Fibroblast of lung (primary cell): ENCODE measurements around the gene ASH1L. TPM values are rescaled to one million over a fixed set of nuclear protein-coding genes. Genes with fewer than 3 reads are reported as not detected.
"Not testable (repeated sequence)": the region's sequence is repeated elsewhere in the genome, so short reads cannot be mapped to it uniquely, and the experiment has no call there.

Experiments used
- DNase-seq, 2 donors: peaks; one replicate each; pipeline versions ENCODE4 v3.0.0 to v3.0.0-alpha.2; 2010; ENCODE audit warnings: low read depth in 2 of 2
- H2AFZ ChIP-seq: 2 replicates; pipeline ENCODE4 v1.5.1; 2012; ENCODE audit warnings: low read length, control low read depth, inconsistent platforms
- H3K27ac ChIP-seq: 2 replicates; pipeline ENCODE4 v1.5.1; 2011; ENCODE audit warnings: low read length, control low read depth; ENCODE audit not compliant: insufficient read depth
- H3K27me3 ChIP-seq: 2 replicates; pipeline ENCODE4 v1.5.1; 2011; ENCODE audit warnings: mild to moderate bottlenecking, low read length; ENCODE audit not compliant: control insufficient read depth, insufficient read depth
- H3K36me3 ChIP-seq: 2 replicates; pipeline ENCODE4 v1.5.1; 2011; ENCODE audit warnings: low read length; ENCODE audit not compliant: control insufficient read depth, insufficient read depth
- H3K4me1 ChIP-seq: 2 replicates; pipeline ENCODE4 v1.5.1; 2011; ENCODE audit warnings: low read length; ENCODE audit not compliant: control insufficient read depth, insufficient read depth; ENCODE audit errors: extremely low read depth
- H3K4me2 ChIP-seq: 2 replicates; pipeline ENCODE4 v1.5.1; 2011; ENCODE audit warnings: low read length, control low read depth; ENCODE audit not compliant: insufficient read depth; ENCODE audit errors: extremely low read depth
- H3K4me3 ChIP-seq, 4 experiments: fragments of 200-600 bp in 1 of 4; sonication (generic) in 1 of 4; replicated peaks in 1 of 4; 2 replicates each; pipeline ENCODE4 v1.5.1; 2011 to 2016; ENCODE audit warnings: low read length in 4 of 4, low read depth in 3 of 4, mild to moderate bottlenecking in 3 of 4, control low read depth in 2 of 4, inconsistent platforms in 1 of 4, mixed read lengths in 1 of 4; ENCODE audit not compliant: insufficient read depth in 1 of 4; ENCODE audit errors: control extremely low read depth in 1 of 4
- H3K79me2 ChIP-seq: 2 replicates; pipeline ENCODE4 v1.5.1; 2012; ENCODE audit warnings: mild to moderate bottlenecking, low read length, inconsistent platforms; ENCODE audit not compliant: control insufficient read depth, insufficient read depth
- H3K9ac ChIP-seq: 2 replicates; pipeline ENCODE4 v1.5.1; 2011; ENCODE audit warnings: mild to moderate bottlenecking, low read length, control low read depth; ENCODE audit not compliant: insufficient read depth
- H3K9me3 ChIP-seq: 2 replicates; pipeline ENCODE4 v1.5.1; 2012; ENCODE audit warnings: low read depth, low read length; ENCODE audit not compliant: control insufficient read depth, insufficient read depth
- H4K20me1 ChIP-seq: 2 replicates; pipeline ENCODE4 v1.5.1; 2011; ENCODE audit warnings: low read length; ENCODE audit not compliant: control insufficient read depth, insufficient read depth; ENCODE audit errors: extremely low read depth
- EZH2 ChIP-seq: IDR thresholded peaks from 2 replicates; pipeline ENCODE4 v1.5.1; 2012; ENCODE audit warnings: low read length, control low read depth, mild to moderate bottlenecking; ENCODE audit errors: missing control alignments
- polyA plus RNA-seq, 2 donors: library from polyadenylated mRNA; depleted of rRNA in 1 of 2; stranded (reverse) in 1 of 2; unstranded in 1 of 2; fragments of >200 nt; gene quantifications; 2 replicates each; pipeline ENCODE4 v1.2.1, GENCODE V29; 2011 to 2012; ENCODE audit warnings: missing spikeins in 1 of 2
- total RNA-seq: library from RNA; depleted of rRNA; stranded (reverse); fragments of >200 nt; gene quantifications from 2 replicates; pipeline ENCODE4 v1.2.1, GENCODE V29; 2014
- TF ChIP-seq, protein P1 (sequence below), 2 donors: IDR thresholded peaks in 1 of 2; conservative IDR thresholded peaks in 1 of 2; 1 replicate in 1 of 2; 2 replicates in 1 of 2; pipeline ENCODE4 v1.5.1; 2011 to 2012; ENCODE audit warnings: low read length in 2 of 2, control low read depth in 1 of 2, inconsistent platforms in 1 of 2, low read depth in 1 of 2, mild to moderate bottlenecking in 1 of 2

Gene ASH1L
- total and polyA plus RNA-seq, 2 donors (not counting 1 experiment from before 2014, with no cell fraction given) = 19.4 to 35.7 TPM

DNA sequence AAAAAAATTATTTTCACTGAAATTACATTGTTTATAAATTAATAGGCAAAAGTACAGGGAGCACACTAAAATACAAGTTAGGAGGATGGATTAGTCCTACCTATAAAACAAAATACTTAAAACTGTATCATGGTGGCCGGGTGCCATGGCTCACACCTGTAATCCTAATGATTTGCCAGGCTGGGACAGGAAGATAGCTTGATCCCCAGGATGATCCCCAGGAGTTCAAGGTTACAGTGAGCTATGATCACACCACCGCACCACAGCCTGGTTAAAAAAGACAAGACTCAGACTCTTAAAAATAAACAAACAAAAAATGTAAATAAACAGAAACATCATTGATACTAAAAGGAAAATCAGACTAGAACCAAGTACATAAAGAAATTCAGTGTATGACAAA, 53.5 kb downstream of the ASH1L start:
- peaks cover 4% of the 10 kb centered on the region for H3K4me1 ChIP-seq
- no peak overlapping the region for H3K4me2 ChIP-seq
- TF ChIP-seq, protein P1, sequence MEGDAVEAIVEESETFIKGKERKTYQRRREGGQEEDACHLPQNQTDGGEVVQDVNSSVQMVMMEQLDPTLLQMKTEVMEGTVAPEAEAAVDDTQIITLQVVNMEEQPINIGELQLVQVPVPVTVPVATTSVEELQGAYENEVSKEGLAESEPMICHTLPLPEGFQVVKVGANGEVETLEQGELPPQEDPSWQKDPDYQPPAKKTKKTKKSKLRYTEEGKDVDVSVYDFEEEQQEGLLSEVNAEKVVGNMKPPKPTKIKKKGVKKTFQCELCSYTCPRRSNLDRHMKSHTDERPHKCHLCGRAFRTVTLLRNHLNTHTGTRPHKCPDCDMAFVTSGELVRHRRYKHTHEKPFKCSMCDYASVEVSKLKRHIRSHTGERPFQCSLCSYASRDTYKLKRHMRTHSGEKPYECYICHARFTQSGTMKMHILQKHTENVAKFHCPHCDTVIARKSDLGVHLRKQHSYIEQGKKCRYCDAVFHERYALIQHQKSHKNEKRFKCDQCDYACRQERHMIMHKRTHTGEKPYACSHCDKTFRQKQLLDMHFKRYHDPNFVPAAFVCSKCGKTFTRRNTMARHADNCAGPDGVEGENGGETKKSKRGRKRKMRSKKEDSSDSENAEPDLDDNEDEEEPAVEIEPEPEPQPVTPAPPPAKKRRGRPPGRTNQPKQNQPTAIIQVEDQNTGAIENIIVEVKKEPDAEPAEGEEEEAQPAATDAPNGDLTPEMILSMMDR (conservative IDR thresholded peaks at IDR 0.05 in 1 of 2, IDR thresholded peaks at IDR 0.05 in 1 of 2; ENCODE audit: low read depth in 1 of 2, low read length in 2 of 2) = no peak
- no peak for TF ChIP-seq EZH2
- H2AFZ ChIP-seq = no peak overlapping the region
- H3K27me3 ChIP-seq = no peaks in the 10 kb centered on the region
- H3K9ac ChIP-seq = no peak overlapping the region
- H3K4me3 ChIP-seq = no peak overlapping the region
- no peak for DNase-seq
- no peaks in the 10 kb centered on the region for H3K36me3 ChIP-seq
- peaks cover 40% of the 10 kb centered on the region for H3K79me2 ChIP-seq
- H4K20me1 ChIP-seq = no peaks in the 10 kb centered on the region
- H3K27ac ChIP-seq = no peak overlapping the region
- H3K9me3 ChIP-seq = no peaks in the 10 kb centered on the region

DNA sequence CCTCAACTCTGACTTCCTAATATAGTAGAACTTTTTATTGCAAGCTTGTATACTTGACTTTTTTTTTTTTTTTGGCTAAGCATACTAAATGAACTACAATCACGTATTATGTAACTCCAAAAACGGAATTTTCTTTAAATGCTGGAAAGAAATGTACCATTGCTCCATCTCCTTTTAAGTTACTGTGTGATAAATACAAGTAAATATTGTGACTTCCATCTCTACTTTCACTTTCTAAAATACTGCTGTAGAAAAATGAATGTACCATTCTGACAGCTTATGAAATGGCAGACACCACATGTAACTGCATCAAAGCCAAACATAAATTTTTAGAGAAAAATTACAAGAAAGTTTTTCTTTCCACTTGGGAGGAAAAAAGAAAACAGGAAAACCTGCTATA, 54.7 kb downstream of the ASH1L start:
- Histone ChIP-seq H4K20me1 (no peaks in the 10 kb centered on the region), H3K9ac (no peak overlapping the region), H3K27me3 (no peaks in the 10 kb centered on the region), H3K27ac (no peak overlapping the region), H3K4me2 (peak overlapping the region; percentile 17), H3K9me3 (no peaks in the 10 kb centered on the region), H3K4me3 (no peak overlapping the region), H3K4me1 (no peaks in the 10 kb centered on the region), H2AFZ (no peak overlapping the region), H3K36me3 (no peaks in the 10 kb centered on the region), H3K79me2 (peaks cover 37% of the 10 kb centered on the region)
- TF ChIP-seq, protein P1 (conservative IDR thresholded peaks at IDR 0.05 in 1 of 2, IDR thresholded peaks at IDR 0.05 in 1 of 2; ENCODE audit: low read depth in 1 of 2, low read length in 2 of 2) = no peak
- peak in 1 of 2 donors; percentile 32 for DNase-seq

DNA sequence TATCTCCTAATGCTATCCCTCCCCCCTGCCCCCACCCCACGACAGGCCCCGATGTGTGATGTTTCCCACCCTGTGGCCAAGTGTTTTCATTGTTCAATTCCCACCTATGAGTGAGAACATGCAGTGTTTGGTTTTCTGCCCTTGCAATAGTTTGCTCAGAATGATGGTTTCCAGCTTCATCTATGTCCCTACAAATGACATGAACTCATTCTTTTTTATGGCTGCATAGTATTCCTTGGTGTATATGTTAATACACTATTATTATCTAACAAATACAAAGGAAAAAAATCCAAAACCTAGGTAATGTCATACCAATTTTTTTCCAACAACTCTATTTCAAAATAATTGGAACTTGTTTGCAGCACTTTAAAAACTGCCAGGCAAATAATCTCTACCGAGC, 56.6 kb downstream of the ASH1L start:
- not testable (repeated sequence) for H3K4me2 ChIP-seq, H3K27me3 ChIP-seq, H3K9ac ChIP-seq, H3K4me3 ChIP-seq, H2AFZ ChIP-seq, H3K36me3 ChIP-seq, H3K9me3 ChIP-seq, H3K27ac ChIP-seq, DNase-seq, H4K20me1 ChIP-seq, H3K4me1 ChIP-seq
- peaks cover 35% of the 10 kb centered on the region for H3K79me2 ChIP-seq
